22Rv1 (cell line): Measurements from ENCODE around the gene SRI.
"Not testable (repeated sequence)": the region's sequence is repeated elsewhere in the genome, so short reads cannot be mapped to it uniquely, and the experiment has no call there.

Experiments used
- H3K27ac ChIP-seq: fragments of 450-650 bp; 2 replicates; pipeline ENCODE4 v1.5.1; 2017
- ZFX ChIP-seq: fragments of 450-650 bp; IDR thresholded peaks from 2 replicates; pipeline ENCODE4 v1.6.1; 2017; ENCODE audit warnings: antibody characterized with exemption, borderline replicate concordance
- TF ChIP-seq, protein P1 (sequence below): fragments of 450-650 bp; IDR thresholded peaks from 2 replicates; pipeline ENCODE4 v1.5.1; 2017; ENCODE audit warnings: mild to moderate bottlenecking

SRI gene, protein sequence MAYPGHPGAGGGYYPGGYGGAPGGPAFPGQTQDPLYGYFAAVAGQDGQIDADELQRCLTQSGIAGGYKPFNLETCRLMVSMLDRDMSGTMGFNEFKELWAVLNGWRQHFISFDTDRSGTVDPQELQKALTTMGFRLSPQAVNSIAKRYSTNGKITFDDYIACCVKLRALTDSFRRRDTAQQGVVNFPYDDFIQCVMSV

DNA sequence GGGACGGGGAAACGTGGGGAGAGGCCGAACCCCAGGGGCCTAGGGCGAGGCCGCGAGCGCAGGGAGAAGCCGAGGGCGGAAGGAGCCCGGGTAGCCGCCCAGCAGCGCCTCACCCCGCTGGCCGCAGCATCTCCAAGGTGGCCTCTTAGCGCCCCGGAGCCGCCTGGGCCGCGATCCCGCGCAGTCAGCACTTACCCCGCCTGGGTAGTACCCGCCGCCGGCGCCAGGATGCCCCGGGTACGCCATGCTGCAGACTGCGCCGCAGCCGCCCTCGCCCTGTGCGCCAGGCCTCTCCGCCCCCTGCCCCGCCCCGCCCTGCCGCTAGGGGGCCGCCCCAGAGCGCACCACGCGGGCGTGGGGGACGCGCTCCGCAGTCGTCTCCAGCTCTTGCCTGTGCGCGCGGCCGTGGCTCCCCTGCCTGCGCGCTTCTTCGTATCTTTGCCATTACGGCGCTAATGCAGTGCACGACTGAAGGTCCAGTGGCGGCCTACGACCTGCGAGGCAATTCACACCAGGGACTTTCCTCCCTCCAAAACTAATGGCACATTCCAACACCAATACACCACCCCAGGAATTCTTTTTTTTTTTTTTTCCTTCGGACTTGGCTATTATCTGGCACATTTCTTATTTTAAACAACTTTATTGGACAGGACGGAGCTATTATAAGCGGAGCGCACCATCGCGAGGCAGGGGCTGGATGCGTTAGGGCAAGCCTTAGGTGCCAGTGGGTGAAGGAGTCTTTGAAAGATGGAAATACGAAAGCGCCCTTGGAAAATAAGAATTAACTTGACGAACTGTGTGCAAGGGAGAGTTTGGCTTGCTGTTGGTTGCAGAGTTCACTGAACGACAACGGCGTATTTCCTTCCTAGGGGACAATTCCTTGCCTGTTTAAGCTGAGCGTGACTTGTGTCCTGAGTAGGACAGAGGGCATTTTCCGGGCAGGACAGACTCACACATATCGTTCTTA is at the start of gene SRI:
Gene SRI (minus strand): TSS at position 258 of the 967 bp plus-strand sequence. CDS start 12 bp downstream, at position 246.
- TF ChIP-seq, protein P1, sequence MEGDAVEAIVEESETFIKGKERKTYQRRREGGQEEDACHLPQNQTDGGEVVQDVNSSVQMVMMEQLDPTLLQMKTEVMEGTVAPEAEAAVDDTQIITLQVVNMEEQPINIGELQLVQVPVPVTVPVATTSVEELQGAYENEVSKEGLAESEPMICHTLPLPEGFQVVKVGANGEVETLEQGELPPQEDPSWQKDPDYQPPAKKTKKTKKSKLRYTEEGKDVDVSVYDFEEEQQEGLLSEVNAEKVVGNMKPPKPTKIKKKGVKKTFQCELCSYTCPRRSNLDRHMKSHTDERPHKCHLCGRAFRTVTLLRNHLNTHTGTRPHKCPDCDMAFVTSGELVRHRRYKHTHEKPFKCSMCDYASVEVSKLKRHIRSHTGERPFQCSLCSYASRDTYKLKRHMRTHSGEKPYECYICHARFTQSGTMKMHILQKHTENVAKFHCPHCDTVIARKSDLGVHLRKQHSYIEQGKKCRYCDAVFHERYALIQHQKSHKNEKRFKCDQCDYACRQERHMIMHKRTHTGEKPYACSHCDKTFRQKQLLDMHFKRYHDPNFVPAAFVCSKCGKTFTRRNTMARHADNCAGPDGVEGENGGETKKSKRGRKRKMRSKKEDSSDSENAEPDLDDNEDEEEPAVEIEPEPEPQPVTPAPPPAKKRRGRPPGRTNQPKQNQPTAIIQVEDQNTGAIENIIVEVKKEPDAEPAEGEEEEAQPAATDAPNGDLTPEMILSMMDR = peak; percentile 91
- TF ChIP-seq ZFX = no peak
- peak within 1 kb of the TSS; percentile 63 for H3K27ac ChIP-seq

DNA sequence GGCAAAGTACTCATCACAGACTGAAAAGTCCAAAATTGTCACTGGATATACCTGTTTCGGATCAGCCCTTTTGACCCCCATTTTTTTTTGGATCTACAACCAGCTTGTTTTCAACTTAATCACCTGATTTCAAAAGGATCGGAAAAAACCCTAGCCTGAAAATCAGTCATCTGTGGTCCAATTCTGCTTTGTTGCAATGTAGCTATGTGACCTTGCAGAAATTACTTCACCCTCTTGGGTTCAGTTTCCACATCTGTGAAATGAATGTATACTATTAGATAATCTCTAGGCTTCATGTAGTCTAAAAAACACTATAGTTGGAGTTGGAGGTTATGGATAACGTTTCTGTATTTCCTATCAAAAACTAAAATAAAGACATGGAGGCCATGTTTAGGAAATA is 49.7 kb upstream of the SRI start:
- no peak for TF ChIP-seq ZFX
- TF ChIP-seq, protein P1 = no peak
- no peak overlapping the region for H3K27ac ChIP-seq

DNA sequence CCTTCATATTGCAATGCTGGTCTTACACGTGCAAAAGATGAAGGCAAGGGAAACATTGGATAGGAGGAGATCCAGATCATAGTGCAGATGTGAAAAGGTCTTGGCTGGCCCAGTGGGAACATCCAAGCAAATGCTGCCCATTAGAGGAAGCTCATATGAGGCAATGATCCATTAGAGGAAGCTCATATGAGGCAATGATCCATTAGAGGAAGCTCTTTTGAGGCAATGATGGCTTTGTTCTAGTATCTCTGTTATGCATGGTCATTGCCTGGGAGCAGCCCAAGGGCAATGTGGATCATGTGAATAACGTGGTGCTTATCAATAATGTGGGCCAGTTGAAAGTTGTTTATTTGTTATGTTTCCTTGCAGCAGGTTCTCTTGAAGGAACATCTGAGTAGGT is 49.0 kb upstream of the SRI start:
- no peak overlapping the region for H3K27ac ChIP-seq
- TF ChIP-seq, protein P1 = no peak
- TF ChIP-seq ZFX = no peak

DNA sequence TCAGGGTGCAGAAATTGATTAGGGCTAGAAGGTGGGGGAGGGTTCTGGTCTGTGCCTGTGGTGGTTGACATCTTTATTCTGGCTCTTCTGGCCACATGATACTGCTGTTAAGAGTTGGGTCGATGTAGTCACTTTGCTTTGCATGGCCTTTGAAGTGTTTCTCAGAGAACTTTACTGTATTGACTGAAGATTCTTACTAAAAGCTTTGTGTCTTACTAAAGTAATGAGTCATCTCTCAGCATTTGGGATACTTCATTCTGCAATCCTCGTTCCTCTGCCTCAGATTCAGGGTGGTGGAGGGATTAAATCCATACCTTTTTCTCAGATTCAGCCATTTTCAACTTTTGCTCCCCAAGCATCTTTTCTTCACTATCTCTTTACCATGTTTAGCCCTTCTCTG is 48.2 kb upstream of the SRI start:
- no peak for TF ChIP-seq ZFX
- TF ChIP-seq, protein P1 = no peak
- H3K27ac ChIP-seq = no peak overlapping the region

DNA sequence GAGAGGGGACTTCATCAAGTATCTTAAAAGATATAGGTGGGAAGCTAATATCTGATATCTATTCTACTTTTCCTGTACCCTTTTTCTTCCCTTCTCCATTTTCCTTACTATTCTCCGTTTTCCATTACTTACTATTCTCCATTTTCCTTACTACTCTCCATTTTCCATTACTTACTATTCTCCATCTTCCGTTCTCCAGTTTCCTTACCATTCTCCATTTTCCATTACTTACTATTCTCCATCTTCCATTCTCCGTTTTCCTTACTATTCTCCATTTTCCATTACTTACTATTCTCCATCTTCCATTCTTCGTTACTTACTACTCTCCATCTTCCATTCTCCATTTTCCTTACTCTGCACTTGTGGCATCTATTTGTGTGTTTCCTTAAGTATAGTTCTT is 47.6 kb upstream of the SRI start:
- no peak for TF ChIP-seq ZFX
- TF ChIP-seq, protein P1 = no peak
- no peak overlapping the region for H3K27ac ChIP-seq

DNA sequence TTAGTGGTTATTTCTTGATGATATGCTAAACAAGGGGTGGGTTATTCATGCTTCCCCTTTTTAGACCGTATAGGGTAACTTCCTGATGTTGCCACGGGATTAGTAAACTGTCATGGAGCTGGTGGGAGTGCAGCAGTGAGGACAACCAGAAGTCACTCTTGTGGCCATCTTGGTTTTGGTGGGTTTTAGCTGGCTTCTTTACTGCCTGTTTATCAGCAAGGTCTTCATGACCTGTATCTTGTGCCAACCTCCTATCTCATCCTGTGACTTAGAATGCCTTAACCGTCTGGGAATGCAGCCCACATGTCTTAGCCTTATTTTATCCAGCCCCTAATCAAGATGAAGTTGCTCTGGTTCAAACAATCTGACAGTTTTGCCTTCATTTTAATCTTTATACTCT is 45.1 kb upstream of the SRI start:
- H3K27ac ChIP-seq = not testable (repeated sequence)

DNA sequence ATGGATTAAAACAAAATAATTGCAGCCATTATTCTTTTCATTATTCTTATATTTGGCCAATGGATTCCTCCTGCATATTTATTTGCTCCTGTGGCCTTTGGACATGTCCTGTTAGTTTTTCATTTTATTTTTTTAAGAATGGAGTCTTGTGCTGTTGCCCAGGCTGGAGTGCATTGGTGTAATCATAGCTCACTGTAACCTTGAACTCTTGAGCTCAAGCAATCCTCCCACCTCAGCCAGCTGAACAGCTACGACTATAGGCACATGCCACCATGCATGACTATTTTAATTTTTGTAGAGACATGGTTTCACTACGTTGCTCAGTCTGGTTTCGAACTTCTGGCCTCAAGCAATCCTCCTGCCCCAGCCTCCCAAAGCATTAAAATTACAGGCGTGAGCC is 42.7 kb upstream of the SRI start:
- TF ChIP-seq, protein P1 = no peak
- TF ChIP-seq ZFX = no peak
- no peak overlapping the region for H3K27ac ChIP-seq
